GM21515 (cell line): ENCODE results near the gene CDIPT.

Experiments
- ATAC-seq: cut with Tn5 transposase; IDR thresholded peaks from one replicate; pipeline ENCODE4 v1.9.1; 2021; ENCODE audit not compliant: unreplicated experiment

CDIPT gene

GRCh38 chr16:29811896-29812665 lies 50.9 kb downstream of the CDIPT start, which contains the start of gene PRRT2:
Gene PRRT2, plus strand, starts transcription at chr16:29812193. Its CDS starts 862 bp downstream, at chr16:29813055.
- ATAC-seq, result no peak

- ATAC-seq, result peak; percentile 35
These were observed 51.7 kb downstream of the CDIPT start for GRCh38 chr16:29811170-29811895.

- no peak for ATAC-seq
These were observed 52.3 kb downstream of the CDIPT start for GRCh38 chr16:29810699-29811169.

- ATAC-seq, result no peak
These were observed 53.0 kb downstream of the CDIPT start for GRCh38 chr16:29809850-29810698.

GRCh38 chr16:29809031-29809747 lies 53.8 kb downstream of the CDIPT start:
- no peak for ATAC-seq
